HG02943 (cell line): ENCODE data around the gene ARHGDIG.

Source experiments
- ATAC-seq: cut with Tn5 transposase; IDR thresholded peaks from one replicate; pipeline ENCODE4 v1.9.1; 2021; ENCODE audit warnings: mild to moderate bottlenecking, low read depth, moderate library complexity; ENCODE audit not compliant: unreplicated experiment

Gene ARHGDIG

DNA sequence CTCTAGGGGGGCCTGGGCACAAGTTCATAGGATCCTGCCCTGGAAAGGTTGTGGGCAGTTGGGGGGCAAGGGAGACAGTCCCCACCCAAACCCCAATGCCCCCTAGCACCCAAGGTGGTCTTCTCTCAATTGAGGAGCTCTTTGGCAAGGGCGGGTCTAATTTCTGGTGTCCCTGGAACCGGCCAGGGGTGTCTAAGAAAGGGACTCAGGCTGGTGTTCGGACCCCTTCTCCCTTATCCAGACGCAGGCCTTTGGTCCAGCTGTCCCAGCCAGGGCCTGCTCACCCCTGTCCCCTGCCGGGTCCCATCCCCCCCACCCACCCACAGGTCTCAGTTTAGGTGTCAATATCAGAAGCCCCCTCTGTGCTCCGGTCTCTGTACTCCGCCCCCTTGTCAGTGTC, 860 bp upstream of the ARHGDIG start:
- no peak for ATAC-seq

DNA sequence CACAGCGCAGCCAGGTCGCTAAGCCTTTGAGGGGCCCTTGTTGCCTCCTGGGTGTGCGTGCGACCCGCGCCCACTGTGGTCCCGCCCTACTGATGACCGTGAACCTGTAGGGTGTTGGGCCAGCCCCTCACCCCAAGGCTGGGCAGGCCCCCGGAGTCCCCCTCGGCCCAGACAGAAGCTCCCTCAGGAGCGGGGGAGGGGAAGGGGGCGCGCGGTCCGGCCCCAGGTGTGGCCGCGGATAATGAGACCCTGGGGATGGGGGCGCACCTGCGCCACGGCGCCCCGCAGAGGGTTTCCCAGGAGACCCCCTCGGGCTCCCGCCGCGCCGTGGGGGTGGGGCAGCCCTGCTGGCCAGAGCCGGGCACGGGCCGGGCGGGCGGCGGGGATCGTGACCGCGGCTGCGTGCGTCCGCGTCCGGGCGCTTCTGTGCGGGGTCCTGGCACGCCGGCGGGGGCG, 358 bp upstream of the ARHGDIG start:
- no peak for ATAC-seq

DNA sequence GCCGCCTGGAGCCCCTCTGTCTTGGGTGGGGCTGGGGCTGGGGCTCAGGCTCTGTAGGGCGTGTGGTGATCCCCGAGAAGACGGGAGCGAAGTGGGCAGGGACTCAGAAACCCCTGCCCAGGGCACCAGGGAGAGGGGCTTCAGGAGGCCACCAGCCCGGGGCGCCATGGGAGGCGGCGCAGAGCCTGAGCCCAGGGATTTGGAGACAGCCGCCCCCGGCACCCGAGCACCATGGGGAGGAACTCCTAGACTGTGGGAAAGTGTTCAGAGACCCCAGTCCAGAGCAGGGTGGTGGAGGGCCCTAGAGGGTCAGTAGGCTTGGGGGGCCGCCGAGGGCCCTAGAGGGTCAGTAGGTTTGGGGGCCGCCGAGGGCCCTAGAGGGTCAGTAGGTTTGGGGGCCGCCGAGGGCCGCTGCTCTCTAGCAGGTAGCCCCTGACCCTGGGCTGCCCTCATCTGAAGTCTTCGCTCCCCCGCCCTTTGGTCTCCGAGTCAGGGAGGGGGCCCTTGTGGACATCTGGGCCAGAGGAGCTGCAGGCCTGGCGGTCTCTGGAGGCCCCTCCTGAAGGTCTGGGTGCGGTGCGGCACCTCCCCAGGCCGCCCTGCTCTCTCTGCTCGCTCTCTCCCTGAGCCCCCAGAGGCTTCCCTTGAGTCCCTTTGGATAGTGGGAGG, 734 bp downstream of the ARHGDIG start:
- no peak for ATAC-seq

DNA sequence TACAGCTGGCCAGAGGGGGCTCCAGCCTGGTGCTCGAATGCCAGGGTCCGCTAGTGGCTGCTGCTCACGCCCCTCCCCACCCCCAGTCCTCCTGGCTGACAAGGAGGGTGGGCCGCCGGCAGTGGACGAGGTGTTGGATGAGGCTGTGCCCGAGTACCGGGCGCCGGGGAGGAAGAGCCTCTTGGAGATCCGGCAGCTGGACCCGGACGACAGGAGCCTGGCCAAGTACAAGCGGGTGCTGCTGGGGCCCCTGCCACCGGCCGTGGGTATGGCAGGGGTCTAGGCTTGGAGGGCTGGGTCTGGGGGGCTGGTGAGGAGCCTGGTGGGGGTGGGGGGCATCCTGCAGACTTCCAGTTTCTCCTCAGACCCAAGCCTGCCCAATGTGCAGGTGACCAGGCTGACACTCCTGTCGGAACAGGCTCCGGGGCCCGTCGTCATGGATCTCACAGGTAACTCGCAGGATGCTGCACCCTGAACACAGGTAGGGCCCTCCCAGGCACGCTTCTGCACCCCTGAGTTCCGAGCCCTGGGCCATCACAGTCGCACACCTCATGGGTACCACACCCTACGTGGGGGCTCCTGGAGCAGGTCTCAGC, 1.4 kb downstream of the ARHGDIG start:
- no peak for ATAC-seq

DNA sequence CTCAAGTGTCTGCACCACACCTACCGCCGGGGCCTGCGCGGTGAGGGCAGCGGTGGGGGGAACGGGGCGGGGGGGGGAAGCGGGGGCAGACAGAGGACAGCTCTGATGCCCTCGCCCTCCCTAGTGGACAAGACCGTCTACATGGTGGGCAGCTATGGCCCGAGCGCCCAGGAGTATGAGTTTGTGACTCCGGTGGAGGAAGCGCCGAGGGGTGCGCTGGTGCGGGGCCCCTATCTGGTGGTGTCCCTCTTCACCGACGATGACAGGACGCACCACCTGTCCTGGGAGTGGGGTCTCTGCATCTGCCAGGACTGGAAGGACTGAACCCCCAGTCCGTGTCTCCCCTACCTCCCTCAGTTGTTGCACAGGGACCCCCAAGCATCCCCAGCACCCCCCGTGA, 2.1 kb downstream of the ARHGDIG start:
- ATAC-seq = no peak

DNA sequence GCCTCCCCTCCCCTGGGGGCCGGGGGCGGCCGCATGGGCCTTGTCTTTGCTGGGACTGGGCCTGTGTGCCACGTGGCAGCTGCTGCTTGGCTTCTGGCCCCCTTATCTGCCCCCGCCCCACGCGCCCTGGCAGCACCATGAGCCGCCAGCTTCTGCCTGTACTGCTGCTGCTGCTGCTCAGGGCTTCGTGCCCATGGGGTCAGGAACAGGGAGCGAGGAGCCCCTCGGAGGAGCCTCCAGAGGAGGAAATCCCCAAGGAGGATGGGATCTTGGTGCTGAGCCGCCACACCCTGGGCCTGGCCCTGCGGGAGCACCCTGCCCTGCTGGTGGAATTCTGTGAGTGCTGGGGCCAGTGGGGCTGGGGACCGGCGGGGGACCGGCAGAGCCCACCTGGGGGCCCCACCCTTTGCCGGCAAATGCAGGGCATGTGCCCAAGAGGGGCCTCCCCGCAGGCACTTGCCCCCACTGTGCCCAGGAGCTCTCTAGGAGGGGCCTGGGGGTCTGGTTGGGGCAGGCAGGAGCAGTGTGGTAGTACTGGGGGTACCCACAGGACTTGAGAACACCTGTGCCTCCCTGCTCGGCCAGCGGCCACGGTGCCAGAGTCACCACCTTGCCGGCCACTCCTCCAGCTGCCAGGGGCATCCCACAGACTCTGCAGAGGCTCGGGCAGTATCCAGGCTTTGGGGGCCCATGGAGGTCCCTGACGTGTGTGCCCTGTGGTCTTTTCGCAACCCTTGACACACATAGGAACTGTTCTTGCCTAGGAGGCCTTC, 2.8 kb downstream of the ARHGDIG start, which contains the start of gene PDIA2:
TSS of gene PDIA2 (plus strand) at position 132 of the 773 bp plus-strand sequence. CDS start at position 138, 6 bp downstream.
- no peak for ATAC-seq

DNA sequence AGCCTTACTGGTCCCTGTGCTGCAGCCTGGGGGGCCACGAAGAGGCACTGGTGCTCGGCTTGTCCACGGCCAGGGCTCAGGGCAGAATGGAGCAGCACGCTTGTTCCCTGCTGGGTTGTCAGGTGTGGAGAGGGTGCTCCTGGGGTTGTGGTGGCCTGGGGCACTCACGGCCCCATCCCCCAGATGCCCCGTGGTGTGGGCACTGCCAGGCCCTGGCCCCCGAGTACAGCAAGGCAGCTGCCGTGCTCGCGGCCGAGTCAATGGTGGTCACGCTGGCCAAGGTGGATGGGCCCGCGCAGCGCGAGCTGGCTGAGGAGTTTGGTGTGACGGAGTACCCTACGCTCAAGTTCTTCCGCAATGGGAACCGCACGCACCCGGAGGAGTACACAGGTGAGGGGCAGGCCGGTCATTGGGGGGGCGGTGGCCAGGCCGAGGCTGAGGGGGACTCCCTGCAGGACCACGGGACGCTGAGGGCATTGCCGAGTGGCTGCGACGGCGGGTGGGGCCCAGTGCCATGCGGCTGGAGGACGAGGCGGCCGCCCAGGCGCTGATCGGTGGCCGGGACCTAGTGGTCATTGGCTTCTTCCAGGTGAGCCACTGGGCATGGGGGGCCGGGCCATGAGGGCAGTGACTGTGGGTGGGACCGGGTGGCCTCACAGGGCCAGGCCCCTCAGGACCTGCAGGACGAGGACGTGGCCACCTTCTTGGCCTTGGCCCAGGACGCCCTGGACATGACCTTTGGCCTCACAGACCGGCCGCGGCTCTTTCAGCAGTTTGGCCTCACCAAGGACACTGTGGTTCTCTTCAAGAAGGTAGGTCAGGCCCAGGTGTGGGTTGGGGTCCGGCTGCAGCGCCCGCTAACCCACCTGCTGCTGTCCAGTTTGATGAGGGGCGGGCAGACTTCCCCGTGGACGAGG, 4.1 kb downstream of the ARHGDIG start:
- ATAC-seq = no peak

DNA sequence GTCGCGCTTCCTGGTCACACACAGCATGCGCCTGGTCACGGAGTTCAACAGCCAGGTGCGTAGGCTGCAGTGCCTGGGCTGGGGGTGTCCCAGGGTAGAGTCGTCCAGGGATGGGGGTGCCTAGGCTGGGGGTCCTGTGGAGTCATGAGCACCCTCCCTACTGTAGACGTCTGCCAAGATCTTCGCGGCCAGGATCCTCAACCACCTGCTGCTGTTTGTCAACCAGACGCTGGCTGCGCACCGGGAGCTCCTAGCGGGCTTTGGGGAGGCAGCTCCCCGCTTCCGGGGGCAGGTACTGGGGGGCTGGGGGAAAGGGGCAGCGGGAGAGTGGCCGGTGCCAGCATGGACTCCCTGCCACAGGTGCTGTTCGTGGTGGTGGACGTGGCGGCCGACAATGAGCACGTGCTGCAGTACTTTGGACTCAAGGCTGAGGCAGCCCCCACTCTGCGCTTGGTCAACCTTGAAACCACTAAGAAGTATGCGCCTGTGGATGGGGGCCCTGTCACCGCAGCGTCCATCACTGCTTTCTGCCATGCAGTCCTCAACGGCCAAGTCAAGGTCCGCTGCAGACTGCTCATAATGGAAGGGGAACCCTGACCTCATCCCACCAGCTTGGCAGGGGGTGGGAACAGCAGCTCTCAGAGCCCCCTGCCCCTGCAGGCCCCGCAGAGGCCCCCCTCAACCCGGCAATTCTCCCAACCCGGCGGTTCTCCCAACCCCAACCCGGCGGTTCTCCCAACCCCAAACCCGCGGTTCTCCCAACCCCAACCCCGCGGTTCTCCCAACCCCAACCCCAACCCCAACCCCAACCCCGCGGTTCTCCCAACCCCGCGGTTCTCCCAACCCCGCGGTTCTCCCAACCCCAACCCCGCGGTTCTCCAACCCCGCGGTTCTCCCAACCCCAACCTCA, 5.0 kb downstream of the ARHGDIG start:
- no peak for ATAC-seq

DNA sequence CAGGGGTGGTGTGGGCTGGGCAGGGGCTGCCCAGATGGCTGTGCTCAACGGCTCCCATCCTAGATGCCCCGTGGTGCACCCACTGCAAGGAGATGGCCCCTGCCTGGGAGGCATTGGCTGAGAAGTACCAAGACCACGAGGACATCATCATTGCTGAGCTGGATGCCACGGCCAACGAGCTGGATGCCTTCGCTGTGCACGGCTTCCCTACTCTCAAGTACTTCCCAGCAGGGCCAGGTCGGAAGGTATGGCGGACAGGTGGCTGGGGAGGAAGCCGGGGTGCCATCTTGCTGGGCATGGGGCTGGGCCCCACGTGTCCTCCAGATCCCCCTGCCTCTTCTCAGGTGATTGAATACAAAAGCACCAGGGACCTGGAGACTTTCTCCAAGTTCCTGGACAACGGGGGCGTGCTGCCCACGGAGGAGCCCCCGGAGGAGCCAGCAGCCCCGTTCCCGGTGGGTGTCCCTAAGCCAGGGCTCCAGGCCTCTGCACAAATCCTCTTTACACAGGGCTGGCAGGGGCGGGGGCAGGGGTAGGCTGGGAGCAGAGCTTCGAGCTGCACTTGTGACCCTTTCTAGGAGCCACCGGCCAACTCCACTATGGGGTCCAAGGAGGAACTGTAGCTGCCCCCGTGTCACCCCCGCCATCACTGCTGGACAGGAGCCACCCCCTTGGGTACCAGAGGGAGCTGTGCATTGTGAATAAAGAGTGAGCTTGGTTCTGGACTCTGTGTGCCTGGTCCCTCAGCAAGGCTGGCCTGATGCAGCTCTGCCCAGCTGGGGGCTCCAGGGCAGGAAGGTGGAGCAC, 6.3 kb downstream of the ARHGDIG start:
- no peak for ATAC-seq

DNA sequence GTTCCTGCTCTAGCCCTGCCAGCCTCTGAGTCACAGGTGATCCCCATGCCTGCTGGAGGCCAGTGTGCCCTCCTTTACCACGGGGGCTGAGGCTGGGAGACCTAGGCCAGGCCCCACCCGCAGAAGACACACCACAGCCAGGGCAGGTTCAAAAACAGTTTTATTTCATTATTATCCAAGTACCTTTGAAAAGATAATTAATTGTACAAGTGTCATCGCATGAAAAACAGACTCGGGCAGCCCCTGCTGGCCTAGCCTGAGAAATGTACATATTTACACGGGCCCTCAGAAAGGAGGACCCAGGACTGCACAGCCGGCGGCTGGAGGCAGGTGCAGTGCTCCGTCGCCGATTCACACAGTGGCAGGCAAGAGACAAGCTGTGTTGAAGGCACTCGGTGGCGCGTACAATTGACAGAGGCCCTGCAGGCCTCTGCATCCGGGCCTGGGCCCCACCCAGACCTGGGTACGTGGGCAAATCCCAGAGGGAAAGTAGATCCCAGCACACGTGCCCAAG, 7.0 kb downstream of the ARHGDIG start:
- ATAC-seq = no peak

DNA sequence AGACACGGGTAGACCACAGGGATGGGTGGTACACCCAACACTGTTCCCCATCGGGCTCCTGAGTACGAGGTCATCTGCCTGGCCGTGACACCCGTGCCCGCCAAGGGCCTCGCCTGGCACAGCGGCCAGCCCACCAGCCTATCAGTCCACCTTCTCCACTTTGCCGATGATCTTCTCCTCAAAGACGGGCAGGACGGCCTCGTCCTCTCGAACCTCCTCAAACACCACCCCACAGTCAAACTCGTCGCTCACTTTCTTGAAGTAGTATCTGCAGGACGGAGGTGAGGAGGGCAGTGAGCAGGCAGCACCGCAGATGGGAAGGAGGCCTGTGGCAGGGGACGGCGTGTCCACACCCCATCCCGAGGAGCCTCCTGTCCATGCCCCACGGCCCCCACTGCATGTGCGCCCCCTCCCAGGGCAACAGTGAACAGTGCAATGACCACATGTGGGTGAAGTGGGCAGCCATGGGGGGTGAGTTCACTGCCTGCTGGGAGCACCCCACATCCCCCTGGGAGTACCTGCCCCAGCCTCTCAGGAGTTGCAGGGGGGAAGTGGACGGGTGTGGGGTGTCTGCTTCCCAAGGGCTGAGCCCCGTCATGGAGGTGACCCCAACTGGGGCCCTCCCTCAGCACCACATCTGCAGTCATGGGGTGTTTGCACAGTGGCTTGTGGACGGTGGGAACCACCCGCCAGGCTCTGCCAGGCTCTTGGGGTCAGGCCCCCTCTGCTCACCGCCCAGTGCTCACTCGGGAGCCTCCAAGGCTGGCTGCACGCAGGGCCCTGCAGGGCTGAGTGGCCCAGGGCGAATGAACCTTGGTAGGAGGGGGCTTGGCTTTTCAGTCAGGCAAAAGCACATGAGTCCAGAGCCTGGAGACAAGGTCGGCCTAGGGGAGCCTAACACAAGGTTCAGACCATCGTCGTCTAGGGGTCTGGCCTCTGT, 7.9 kb downstream of the ARHGDIG start:
- ATAC-seq = no peak

DNA sequence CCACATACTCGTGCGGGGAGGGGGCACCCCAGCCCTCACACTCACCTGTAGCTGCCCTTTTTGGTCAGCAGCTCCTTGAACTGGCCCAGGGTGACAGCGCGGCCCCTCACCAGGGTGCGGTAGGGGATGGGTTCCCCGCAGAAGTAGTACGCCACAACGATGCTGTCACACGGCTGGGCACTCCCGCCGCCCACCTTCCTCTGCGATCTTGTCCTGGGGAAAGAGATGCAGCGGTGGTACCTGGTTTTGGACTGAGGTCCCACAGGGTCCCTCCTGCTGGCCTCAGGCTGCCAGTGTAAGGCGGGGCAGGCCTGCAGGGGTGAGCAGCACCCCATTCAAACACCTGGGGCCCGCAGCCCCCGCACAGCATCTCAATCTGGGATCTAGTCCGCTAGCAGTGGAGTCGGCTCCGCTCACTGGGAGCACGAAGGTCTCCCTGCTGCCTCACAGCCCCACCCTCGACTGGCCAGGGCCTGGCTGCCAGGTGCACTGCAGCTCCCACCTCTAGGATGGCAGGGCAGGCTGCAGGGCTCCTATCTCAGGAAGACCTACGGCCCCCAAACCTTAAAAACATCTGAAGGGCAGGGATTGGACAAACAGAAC, 9.1 kb downstream of the ARHGDIG start:
- no peak for ATAC-seq

DNA sequence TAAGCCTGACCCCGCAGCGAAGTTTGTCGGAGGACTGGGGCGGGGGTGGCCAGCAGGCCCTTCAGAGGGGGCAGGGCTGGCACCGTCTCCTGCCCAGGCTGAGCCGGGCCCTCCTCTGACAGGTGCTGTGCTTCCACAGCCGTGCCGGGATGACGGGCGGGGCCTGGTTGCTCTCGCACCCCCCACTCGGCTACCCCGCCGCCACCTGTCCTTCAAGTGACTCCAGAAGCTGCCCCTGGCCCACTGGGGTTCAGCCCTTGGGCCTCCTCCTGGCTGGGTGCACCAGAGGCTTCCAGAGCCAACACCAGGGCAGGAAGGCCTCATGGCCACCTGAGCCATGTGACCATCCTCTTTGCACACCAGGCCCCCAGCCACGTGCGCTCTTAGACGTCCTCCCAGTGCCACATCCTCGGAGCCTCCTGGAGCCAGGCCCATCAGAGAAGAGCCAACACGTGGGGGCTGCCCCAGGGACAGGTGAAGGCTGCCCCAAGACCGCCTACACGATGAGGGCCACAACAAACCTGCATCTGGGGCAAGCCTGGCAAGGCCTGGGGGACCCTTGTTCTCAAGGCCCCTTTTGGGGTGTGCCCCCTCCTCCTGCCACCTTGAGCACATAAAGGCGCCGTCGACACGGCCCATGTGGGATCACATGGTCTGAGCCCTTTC, 9.8 kb downstream of the ARHGDIG start:
- no peak for ATAC-seq

DNA sequence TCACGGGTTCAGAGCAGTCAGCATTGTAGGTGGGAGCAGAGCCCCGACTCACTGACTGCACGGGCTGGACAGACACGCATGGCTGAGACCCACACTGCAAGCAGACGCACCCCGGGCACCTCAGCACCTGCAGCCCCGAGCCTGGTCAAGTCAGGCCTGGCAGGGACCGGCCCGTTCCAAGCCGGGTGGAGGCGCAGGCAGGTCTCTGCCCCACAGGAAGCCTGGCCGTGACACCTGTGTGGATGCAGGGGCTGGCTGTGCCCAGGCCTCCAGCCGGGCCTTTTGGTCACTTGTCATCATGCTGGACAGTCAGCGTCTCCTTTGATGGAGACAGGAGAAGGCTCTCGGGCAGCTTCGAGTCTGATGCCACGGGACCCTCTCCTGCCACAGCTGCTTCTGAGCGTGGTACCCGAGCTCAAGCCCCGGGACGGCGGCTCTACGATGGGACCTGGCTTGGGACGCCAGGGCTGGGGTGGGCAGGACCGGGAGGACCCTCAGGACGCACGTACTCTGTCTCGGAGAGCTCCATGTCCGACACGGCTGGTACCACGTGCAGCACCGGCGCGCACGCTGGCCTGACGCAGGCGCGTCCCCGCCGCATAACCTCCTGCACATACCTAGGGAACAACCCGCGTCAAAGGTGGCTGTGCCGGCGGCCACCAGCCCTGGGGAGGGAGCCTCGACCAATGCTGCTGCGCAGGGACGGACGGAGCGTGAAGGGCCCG, 10.5 kb downstream of the ARHGDIG start:
- no peak for ATAC-seq

DNA sequence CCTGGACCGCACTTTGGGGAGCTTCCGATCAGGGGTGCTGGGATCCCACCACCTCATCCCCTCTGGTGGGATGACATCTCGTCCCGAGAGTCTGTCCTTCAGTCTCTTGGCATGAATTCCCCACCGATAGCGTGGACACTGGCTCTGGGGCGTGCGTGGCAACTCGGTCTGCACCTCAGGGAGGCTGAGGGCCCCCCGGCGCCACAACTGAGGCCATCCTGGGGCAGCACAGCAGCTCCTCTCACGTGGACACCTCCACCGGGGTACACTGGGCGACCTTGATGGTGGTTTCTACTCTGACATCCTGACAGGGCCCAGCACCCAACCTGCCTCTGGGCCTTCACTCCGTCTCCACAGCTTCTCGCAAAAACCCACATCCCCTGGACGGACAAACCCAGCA, 11.1 kb downstream of the ARHGDIG start:
- ATAC-seq = no peak
